HG02943 (cell line): ENCODE data around the gene ETS1.

Experiments
- ATAC-seq: cut with Tn5 transposase; IDR thresholded peaks from one replicate; pipeline ENCODE4 v1.9.1; 2021; ENCODE audit warnings: mild to moderate bottlenecking, low read depth, moderate library complexity; ENCODE audit not compliant: unreplicated experiment

Gene ETS1

GRCh38 chr11:128522055-128522942, 65.1 kb downstream of the ETS1 start:
- peak; percentile 68 for ATAC-seq

DNA sequence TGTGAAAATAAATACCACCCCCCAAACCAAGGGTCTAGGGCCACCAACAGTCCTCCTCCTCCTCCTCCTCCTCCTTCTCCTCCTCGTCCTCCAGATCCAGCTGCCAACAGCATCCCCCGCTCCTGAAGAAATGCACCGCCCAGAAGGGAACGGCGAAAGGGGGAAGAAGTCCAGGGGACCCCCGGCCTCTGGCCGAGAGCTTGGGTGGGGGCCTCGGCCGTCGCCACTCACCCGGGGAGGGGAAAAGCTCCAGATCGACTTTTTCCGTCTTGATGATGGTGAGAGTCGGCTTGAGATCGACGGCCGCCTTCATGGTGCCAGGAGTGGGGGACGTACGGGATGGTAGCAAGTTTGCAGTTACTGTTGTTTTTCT, 65.7 kb downstream of the ETS1 start:
- ATAC-seq: no peak

GRCh38 chr11:128520888-128521681, 66.3 kb downstream of the ETS1 start:
- no peak for ATAC-seq

GRCh38 chr11:128520206-128520887, 67.0 kb downstream of the ETS1 start:
- no peak for ATAC-seq

- peak; percentile 30 for ATAC-seq
Observed at GRCh38 chr11:128519338-128519737, 68.0 kb downstream of the ETS1 start.

- no peak for ATAC-seq
Observed at GRCh38 chr11:128518493-128519207, 68.7 kb downstream of the ETS1 start.

- ATAC-seq: no peak
Observed at GRCh38 chr11:128517451-128518230, 69.7 kb downstream of the ETS1 start.

- no peak for ATAC-seq
Observed at GRCh38 chr11:128516886-128517285, 70.5 kb downstream of the ETS1 start.

GRCh38 chr11:128515826-128516778, 71.3 kb downstream of the ETS1 start:
- no peak for ATAC-seq

GRCh38 chr11:128515086-128515485, 72.3 kb downstream of the ETS1 start:
- ATAC-seq: no peak

DNA sequence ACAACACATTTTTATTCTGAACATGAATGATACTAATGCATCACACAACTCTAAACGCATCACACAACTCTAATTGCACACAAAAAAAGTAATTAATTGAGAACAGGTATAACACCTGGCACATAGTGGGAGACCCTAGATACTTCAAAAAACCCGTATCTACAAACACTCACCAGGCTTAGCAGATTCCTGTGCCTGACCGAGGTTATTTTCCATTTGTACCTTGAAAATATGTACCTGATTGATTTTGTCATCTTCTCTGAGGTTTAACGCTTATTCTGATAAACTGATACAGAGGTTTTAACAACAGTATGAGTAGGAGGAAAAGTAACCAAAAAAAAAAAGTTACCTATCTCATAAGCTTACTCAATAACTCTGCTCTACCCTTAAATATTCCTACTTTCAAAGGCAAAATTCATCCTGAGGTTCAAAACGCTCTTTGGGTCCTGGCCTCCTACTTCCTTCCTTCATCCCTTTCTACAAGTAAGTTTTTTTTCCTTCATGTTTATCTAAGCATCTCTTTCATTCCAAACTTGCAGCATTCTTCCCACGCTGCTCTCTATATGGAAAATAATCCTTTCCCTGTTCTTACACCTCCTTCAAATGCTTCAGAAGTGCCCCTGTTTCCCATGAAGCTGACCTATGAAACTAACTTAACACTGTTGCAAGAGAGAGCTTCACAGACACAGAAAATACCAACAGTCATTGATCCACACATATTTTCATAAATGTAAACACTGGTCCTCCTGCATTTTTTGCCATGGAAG, 73.3 kb downstream of the ETS1 start:
- no peak for ATAC-seq

DNA sequence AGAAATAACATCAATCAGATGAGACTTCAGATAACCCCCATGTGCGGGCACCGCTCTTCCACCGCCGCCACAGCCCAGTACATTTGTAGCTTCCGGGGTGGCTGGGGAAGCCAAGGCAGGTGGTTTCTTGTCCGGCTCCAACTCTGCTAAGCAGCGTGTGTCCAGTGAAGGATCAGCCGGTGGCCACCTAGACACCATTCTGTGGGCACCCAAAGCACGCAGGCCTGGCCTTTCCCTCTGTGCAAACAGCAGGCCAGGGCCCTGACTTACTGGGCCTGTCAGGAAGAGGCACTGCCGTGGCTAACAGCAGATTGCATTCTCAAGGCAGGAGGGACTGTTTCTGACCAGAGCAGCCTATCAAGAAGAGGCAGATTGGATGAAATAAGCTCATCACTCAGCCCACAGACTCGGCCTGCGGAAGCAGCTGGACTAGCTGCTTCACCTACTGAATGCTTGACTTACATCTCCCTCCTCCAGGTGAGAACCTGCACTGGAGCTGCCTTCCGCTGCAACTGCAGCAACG, 74.8 kb downstream of the ETS1 start:
- ATAC-seq: no peak

GRCh38 chr11:128511712-128512111, 75.6 kb downstream of the ETS1 start:
- ATAC-seq: no peak

DNA sequence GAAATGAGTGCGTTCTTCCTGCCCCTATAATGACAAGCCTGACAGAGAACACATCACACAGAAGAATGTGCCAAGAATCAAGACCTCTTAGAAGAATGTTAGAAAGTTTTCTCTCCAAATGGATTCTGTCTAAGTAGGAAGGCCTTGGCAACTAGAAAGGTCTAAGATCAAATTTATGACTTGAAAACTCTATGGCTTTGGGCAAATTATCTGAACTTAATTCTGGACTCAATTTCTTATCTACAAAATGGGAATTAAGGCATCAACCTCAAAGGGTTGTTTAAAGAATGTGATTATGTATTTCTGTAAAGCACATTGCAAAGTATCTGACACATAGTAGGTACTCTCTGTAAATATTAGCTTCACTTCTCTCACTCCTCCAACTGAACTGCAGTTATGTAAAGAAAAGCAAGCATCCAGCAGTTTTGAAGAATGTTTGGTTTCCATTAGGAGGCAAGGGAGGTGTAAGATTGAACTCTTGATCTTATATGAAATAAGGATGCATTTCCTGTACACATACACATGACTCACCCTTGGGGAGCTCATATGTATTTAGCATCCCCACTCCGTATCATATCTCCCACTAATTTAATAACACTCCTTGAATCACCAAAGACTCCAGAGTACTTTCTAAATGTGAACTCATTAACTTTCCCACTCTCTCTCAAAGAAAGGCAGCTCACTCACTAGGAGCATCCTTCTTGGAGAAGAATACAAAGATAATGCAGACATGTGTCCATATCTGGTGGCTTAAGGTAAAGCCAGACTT, 77.6 kb downstream of the ETS1 start:
- no peak for ATAC-seq

GRCh38 chr11:128508770-128509510, 78.4 kb downstream of the ETS1 start:
- ATAC-seq: no peak

DNA sequence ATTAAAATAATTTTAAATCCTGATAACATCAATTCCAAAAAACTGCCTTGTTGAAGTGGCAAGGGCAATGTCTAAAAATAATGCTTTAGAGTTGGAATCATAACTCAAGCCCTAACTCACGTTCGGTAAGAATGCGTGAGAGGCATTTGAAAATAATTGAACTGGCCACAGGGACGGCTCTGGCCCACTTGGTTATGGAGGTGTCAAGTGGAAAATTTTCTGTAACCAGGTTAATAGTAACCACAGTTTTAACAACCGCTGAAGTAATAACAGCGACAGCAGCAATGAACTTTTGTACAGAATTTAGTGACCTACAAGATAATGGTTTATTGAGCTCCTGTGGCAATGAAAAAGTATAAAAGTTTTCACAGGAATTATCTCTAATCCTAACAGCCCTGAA, 79.4 kb downstream of the ETS1 start:
- no peak for ATAC-seq
